ENCODE results near the gene SERPINA1. TPM values are rescaled to one million over a fixed set of nuclear protein-coding genes. Genes with fewer than 3 reads are reported as not detected.
"Not testable (repeated sequence)": the region's sequence is repeated elsewhere in the genome, so short reads cannot be mapped to it uniquely, and the experiment has no call there.

Gene SERPINA1
- total RNA-seq, 1 donor from 2014 or later: not detected

DNA sequence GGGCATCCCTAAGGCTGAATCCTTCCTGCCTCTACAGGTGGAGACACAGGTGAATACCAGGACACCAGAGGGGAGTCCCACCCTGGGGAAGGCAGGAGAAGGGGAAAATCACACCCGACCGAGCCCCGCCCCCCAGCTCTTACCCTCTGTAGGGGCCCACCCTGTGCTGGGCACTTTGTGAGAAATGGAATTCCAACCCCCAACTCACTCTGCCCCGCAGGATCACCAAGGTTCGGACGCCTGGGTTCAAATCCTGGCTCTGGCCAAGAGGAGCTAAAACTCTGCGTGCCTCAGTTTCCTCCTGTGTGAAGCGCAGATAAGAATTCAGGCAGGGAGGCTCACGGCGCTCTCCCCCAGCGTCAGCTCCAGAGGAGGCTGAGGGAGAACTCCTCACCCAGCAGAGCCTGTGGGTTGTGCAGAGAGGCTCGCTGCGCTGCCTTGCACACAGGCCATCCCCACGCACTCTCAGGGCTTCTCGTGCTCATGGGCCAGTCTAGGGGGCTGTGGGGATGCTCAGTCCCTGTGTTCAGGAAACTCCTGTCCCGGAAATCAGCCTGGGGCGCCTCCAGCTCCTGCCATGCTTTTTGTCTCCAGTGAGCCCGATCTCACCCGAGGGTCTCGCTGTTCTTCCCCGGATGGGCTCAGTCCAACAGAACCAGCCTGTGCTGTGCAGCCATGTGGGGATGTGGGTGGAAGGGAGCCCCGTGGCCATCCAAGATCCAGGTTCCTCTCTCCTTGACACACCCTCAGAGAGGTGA is 18.5 kb downstream of the SERPINA1 start:
- not testable (repeated sequence) for DNase-seq (ENCODE audit: low read depth in 2 of 2)

DNA sequence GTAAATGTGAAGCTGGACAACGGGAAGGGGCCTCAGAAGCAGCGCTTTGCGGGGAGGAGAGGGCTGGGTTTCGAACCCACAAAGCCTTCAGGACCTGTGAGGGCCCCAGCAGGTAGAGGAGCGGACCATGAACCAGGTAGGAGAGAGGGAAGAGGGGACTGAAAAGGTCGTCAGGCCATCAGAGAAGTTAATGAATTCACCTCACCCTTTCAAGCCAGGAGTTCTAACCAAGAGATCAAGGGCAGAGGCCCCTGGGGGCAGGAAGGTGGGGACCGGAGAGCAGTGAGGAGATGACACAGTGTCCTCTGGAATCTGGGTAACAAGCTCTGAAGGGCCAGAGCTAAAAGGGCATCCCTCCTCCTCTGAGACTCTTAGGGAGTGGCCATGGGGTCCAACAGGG is 19.4 kb downstream of the SERPINA1 start:
- DNase-seq (ENCODE audit: low read depth in 2 of 2): no peak

GRCh38 chr14:94368243-94368590 is 20.2 kb downstream of the SERPINA1 start:
- DNase-seq (ENCODE audit: low read depth in 2 of 2): no peak

GRCh38 chr14:94367347-94368242 is 20.8 kb downstream of the SERPINA1 start:
- no peak for DNase-seq (ENCODE audit: low read depth in 2 of 2)

GRCh38 chr14:94366146-94366915 is 22.1 kb downstream of the SERPINA1 start, which contains the start of gene SERPINA2:
Gene SERPINA2 (minus strand): TSS chr14:94366698.
- DNase-seq (ENCODE audit: low read depth in 2 of 2): no peak

DNA sequence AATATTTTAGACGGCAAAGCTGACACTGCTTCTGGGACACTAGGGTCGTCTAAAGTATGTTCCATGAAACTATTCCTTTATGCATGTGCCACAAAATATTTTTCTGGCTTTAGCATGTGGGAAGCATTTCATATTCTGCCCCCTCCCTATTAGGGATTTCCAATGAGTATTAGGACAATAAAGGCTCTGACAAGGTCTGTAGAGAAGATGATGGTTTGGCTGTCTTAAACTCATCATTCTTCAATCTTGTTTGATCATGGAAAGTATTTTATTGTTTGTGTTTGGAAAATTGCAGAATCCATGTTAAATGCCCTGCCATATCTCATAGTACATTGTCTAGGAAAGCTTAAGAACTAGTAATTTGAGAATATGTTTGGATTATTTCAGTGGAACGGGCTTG is 22.8 kb downstream of the SERPINA1 start:
- DNase-seq (ENCODE audit: low read depth in 2 of 2): no peak

GRCh38 chr14:94364964-94365363 is 23.4 kb downstream of the SERPINA1 start:
- no peak for DNase-seq (ENCODE audit: low read depth in 2 of 2)

DNA sequence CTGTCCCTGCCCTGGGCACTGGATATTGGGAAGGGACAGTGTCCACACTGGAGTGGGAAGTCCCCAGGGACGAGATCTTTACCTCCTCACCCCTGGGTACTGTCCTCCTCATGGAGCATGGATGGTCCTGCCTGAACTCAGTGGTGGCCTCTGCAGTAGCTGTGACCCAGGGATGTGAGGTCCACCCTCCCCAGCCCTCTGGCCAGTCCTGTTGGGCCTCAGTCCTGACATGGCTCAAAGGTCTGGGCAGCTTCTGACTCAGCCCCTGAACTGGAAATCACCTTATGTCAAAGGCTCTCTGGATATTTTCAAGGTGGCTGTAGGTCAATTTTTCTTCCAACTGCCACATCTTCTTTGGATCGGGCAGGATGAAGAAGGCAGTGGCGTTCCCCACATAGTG is 24.4 kb downstream of the SERPINA1 start:
- no peak for DNase-seq (ENCODE audit: low read depth in 2 of 2)

DNA sequence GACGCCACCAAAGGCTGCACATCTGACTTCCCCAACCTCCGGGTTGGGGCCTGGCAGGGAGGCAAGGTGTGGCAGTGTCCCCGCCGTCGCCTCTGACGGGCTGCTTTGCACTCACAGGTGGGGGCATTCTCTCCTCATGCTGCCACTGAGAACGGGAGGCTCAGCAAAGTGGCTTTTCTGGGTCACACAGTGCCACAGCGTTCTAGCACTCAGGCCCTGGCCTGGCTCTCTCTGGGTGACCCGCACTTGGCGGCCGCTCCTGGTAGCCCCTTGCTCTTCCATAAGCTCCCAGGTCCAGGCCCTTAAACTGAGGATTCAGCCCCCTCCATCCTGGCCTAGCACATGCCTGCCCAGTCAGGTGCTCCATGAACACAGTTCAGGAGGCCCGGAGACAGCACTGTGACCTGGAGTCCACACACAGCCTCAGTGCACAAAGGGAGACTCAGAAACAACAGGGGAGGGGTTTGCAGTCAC is 25.2 kb downstream of the SERPINA1 start:
- DNase-seq (ENCODE audit: low read depth in 2 of 2): no peak

DNA sequence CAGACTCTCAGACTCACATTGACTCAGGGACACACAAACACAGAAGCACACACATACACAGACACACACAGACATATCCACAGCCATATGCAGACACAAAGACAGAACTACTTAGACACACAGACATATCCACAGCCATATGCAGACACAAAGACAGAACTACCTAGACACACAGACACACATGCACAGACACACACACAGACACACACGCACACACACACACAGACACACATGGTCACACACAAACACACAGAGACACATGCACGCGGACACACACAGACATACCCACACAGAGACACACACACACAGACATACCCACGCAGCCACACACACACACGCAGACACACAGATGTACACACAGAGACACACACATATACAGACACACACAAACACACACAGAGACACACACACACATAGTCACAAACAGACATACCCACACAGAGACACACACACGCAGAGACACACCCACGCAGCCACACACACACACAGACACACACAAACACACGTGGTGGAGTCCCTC is 25.7 kb downstream of the SERPINA1 start:
- DNase-seq (ENCODE audit: low read depth in 2 of 2): no peak

DNA sequence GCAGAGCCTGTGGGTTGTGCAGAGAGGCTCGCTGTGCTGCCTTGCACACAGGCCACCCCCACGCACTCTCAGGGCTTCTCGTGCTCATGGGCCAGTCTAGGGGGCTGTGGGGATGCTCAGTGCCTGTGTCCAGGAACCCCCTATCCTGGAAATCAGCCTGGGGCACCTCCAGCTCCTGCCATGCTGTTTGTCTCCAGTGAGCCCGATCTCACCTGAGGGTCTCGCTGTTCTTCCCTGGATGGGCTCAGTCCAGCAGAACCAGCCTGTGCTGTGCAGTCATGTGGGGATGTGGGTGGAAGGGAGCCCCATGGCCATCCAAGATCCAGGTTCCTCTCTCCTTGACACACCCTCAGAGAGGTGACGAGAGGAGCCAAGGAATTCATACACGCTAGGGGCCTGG is 26.7 kb downstream of the SERPINA1 start:
- no peak for DNase-seq (ENCODE audit: low read depth in 2 of 2)

GRCh38 chr14:94360945-94361565 is 27.3 kb downstream of the SERPINA1 start:
- no peak for DNase-seq (ENCODE audit: low read depth in 2 of 2)

DNA sequence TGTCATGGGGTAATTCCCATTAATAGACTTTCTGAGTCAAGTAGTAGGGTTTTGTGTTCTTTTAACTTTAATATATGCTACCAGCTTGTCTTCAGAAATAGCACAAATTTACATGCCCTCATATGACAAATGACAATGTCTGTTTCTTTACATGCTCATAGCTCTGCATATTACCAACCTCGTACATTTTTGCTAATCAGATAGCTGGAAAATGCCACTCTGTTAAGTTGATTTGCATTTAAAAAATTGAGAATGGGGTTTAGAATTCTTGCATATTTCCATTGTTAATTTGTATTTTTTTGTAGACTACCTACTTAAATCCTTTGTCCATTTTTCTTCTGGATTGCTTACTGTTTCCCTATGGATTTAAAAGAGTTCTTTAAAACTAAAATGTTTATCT is 31.2 kb downstream of the SERPINA1 start:
- DNase-seq (ENCODE audit: low read depth in 2 of 2): no peak

DNA sequence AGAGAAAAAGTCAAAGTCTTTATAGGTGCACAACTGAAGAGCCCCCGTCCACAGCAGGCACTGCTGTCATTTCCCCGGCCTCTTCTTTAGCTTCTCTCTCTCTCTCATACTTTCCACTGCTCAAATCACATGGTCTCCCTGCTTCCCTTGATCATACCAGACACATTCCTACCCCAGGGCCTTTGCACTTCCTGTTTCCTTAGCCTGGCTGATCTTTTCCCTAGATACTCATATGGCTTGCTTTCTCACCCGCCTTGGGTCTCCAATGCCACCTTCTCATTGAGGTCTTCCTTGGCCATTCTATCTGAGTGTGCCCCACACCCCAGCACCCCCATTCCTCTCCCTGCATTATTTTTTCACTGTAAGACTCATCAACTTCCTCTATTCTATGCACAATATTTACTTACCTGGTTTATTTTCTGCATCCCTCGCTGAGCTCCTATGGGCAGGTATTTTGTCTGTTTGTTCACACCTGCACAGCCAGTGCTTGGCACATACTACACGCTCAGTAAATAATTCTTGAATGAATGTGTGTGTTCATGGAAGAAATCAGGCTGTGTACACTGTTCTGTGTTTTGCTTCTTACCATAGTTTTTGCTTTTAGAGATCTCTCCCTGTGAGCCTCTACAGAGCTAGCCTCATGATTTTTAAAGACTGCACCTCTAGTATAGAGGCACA is 31.9 kb downstream of the SERPINA1 start:
- DNase-seq (ENCODE audit: low read depth in 2 of 2): no peak

- DNase-seq (ENCODE audit: low read depth in 2 of 2): no peak
Observed at GRCh38 chr14:94355191-94355794, 33.1 kb downstream of the SERPINA1 start.

GRCh38 chr14:94354638-94355185 is 33.7 kb downstream of the SERPINA1 start:
- no peak for DNase-seq (ENCODE audit: low read depth in 2 of 2)

- DNase-seq (ENCODE audit: low read depth in 2 of 2): not testable (repeated sequence)
Observed at GRCh38 chr14:94354190-94354589, 34.2 kb downstream of the SERPINA1 start.

- no peak for DNase-seq (ENCODE audit: low read depth in 2 of 2)
Observed at GRCh38 chr14:94349276-94349675, 39.1 kb downstream of the SERPINA1 start.

DNA sequence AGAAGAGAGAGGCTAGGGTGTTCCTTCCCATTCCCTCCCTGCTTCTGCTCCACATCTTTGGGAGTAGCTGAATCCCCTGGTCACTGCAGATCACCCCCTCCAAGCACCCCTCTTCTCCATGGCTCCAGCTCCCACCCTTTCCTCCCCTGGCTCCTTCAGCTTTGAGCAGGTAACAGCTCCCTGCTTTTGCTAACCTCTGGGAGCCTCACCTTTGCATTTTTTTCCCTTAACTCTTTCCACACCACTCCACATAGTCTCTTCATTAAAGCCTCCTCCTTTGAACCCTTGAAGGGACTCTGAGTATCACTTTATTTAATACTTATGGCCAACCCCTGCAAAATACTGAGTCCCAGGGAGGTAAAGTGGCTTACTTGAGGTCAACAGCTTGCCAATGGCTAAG is 39.6 kb downstream of the SERPINA1 start:
- no peak for DNase-seq (ENCODE audit: low read depth in 2 of 2)

DNA sequence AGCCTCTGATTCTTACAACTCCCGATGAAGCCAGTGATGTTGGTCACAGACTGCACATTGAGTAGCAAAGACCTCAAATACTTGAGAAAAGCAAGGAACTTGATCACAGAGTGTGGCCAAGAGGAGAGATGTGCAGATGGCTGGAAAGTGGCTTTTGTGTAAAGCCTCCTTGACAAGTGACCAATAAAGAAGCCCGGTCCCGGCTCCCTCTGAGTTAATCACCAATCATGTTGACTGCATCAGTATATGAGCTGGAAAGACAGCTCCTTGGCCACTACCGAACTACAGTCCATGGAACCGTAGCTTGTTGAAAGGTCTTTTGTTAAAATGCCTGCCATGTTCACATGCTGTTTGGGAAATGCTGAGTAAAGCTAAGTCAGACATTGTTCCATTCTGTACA is 41.6 kb downstream of the SERPINA1 start:
- no peak for DNase-seq (ENCODE audit: low read depth in 2 of 2)

Measured in dermis microvascular lymphatic vessel endothelial cell (primary cell).